HepG2 (cell line): Measurements from ENCODE around the gene VAPB. TPM values are rescaled to one million over a fixed set of nuclear protein-coding genes. Genes with fewer than 3 reads are reported as not detected.

Experiments used
- ATF2 ChIP-seq: sonication (generic); formaldehyde crosslinking; IDR thresholded peaks from 2 replicates; pipeline ENCODE4 v1.4.0; 2020; ENCODE audit warnings: missing genetic modification reagents
- ATF7-NPFF ChIP-seq: sonication (generic); formaldehyde crosslinking; IDR thresholded peaks from 2 replicates; pipeline ENCODE4 v1.8.1; 2023; ENCODE audit warnings: mild to moderate bottlenecking, low read depth, missing genetic modification reagents, moderate library complexity
- ELF3 ChIP-seq: IDR thresholded peaks from 2 replicates; pipeline ENCODE4 v1.6.1; 2016; ENCODE audit warnings: missing genetic modification reagents, missing compliant biosample characterization
- ETV6 ChIP-seq: sonication (generic); formaldehyde crosslinking; conservative IDR thresholded peaks from 2 replicates; pipeline ENCODE4 v1.4.0; 2020; ENCODE audit warnings: missing genetic modification reagents
- FOXA3 ChIP-seq: IDR thresholded peaks from 2 replicates; pipeline ENCODE4 v1.6.1; 2016; ENCODE audit warnings: missing genetic modification reagents, missing compliant biosample characterization
- GABPB1 ChIP-seq: IDR thresholded peaks from 2 replicates; pipeline ENCODE4 v1.6.1; 2016; ENCODE audit warnings: mild to moderate bottlenecking, missing genetic modification reagents, moderate library complexity, missing compliant biosample characterization
- GATA4 ChIP-seq: sonication (generic); IDR thresholded peaks from 2 replicates; pipeline ENCODE4 v1.6.1; 2016; ENCODE audit warnings: antibody characterized with exemption, low read depth, borderline replicate concordance
- GATAD2A ChIP-seq: IDR thresholded peaks from 2 replicates; pipeline ENCODE4 v1.6.1; 2016
- HOMEZ ChIP-seq: IDR thresholded peaks from 2 replicates; pipeline ENCODE4 v1.6.1; 2016; ENCODE audit warnings: low read depth
- MEIS2 ChIP-seq: sonication (generic); formaldehyde crosslinking; IDR thresholded peaks from 2 replicates; pipeline ENCODE4 v1.9.0; 2021; ENCODE audit warnings: mild to moderate bottlenecking, missing genetic modification reagents
- MIER2 ChIP-seq: IDR thresholded peaks from 2 replicates; pipeline ENCODE4 v1.6.1; 2016; ENCODE audit warnings: missing biosample characterization, missing genetic modification reagents
- MZF1 ChIP-seq: sonication (generic); formaldehyde crosslinking; IDR thresholded peaks from 2 replicates; pipeline ENCODE4 v1.8.1; 2023; ENCODE audit warnings: mild to moderate bottlenecking, missing genetic modification reagents, borderline replicate concordance
- NFKB2 ChIP-seq: sonication (generic); formaldehyde crosslinking; IDR thresholded peaks from 2 replicates; pipeline ENCODE4 v1.4.0; 2020; ENCODE audit warnings: missing genetic modification reagents, borderline replicate concordance
- NPAS2 ChIP-seq: sonication (generic); formaldehyde crosslinking; IDR thresholded peaks from 2 replicates; pipeline ENCODE4 v1.8.0; 2022; ENCODE audit warnings: mild to moderate bottlenecking, missing genetic modification reagents, borderline replicate concordance
- SIX1 ChIP-seq: sonication (generic); formaldehyde crosslinking; IDR thresholded peaks from 2 replicates; pipeline ENCODE4 v1.4.0; 2020; ENCODE audit warnings: missing genetic modification reagents, borderline replicate concordance
- SUZ12 ChIP-seq: fragments of 150-350 bp; IDR thresholded peaks from 2 replicates; pipeline ENCODE4 v1.6.1; 2014; ENCODE audit warnings: low read depth, low read length
- TBL1XR1 ChIP-seq: fragments of 150-350 bp; IDR thresholded peaks from 2 replicates; pipeline ENCODE4 v1.6.1; 2014; ENCODE audit warnings: borderline replicate concordance, low read length; ENCODE audit not compliant: partially characterized antibody
- ZBTB14 ChIP-seq: sonication (generic); formaldehyde crosslinking; IDR thresholded peaks from 2 replicates; pipeline ENCODE4 v1.4.0; 2020; ENCODE audit warnings: missing genetic modification reagents
- ZBTB49 ChIP-seq: sonication (generic); formaldehyde crosslinking; IDR thresholded peaks from 2 replicates; pipeline ENCODE4 v1.4.0; 2020; ENCODE audit warnings: missing genetic modification reagents, borderline replicate concordance
- ZNF253 ChIP-seq: sonication (generic); formaldehyde crosslinking; IDR thresholded peaks from 2 replicates; pipeline ENCODE4 v1.8.0; 2022; ENCODE audit warnings: mild to moderate bottlenecking, missing genetic modification reagents, borderline replicate concordance
- ZNF441 ChIP-seq: sonication (generic); formaldehyde crosslinking; IDR thresholded peaks from 2 replicates; pipeline ENCODE4 v1.7.0; 2021; ENCODE audit warnings: missing genetic modification reagents, borderline replicate concordance
- ZNF451 ChIP-seq: sonication (generic); formaldehyde crosslinking; IDR thresholded peaks from 2 replicates; pipeline ENCODE4 v1.5.0; 2020; ENCODE audit warnings: mild to moderate bottlenecking, missing genetic modification reagents
- ZNF547 ChIP-seq: sonication (generic); formaldehyde crosslinking; IDR thresholded peaks from 2 replicates; pipeline ENCODE4 v1.5.1; 2020; ENCODE audit warnings: mild to moderate bottlenecking, missing genetic modification reagents
- ZNF709 ChIP-seq: sonication (generic); formaldehyde crosslinking; IDR thresholded peaks from 2 replicates; pipeline ENCODE4 v1.5.0; 2020; ENCODE audit warnings: mild to moderate bottlenecking, missing genetic modification reagents
- ZNF766 ChIP-seq: sonication (generic); formaldehyde crosslinking; IDR thresholded peaks from 2 replicates; pipeline ENCODE4 v1.5.0; 2020; ENCODE audit warnings: missing genetic modification reagents, borderline replicate concordance
- ZSCAN30 ChIP-seq: sonication (generic); formaldehyde crosslinking; IDR thresholded peaks from 2 replicates; pipeline ENCODE4 v1.5.0; 2020; ENCODE audit warnings: mild to moderate bottlenecking, missing genetic modification reagents
- polyA plus RNA-seq, 8 experiments: library from polyadenylated mRNA; depleted of rRNA in 3 of 8; stranded (reverse) in 7 of 8; unstranded in 1 of 8; fragments of >200 nt; fragmentation: Illumina TruSeq in 4 of 8; extraction: Trizol in 4 of 8; gene quantifications; 2 replicates each; pipeline versions ENCODE4 v1.2.1 to v1.2.3, GENCODE V29; 2011 to 2016; ENCODE audit warnings: low read depth in 4 of 8, missing spikeins in 1 of 8, mixed read lengths in 1 of 8; ENCODE audit not compliant: insufficient read depth in 1 of 8
- total RNA-seq, 5 experiments: library from RNA; depleted of rRNA; stranded (reverse); fragments of >200 nt; fragmentation: Illumina TruSeq; extraction: Trizol; gene quantifications; 2 replicates each; pipeline ENCODE4 v1.2.3, GENCODE V29; 2016; ENCODE audit warnings: low read depth in 1 of 5

VAPB gene
- total and polyA plus RNA-seq, 2 of the 13 experiments (the other 11 are each of a cell fraction or from before 2014, with no cell fraction given): 18.6 to 48.5 TPM

GRCh38 chr20:58436868-58437645, 48.0 kb downstream of the VAPB start (continued):
- TF ChIP-seq TBL1XR1 (no peak), ELF3 (CRISPR knock-in tag) (peak; percentile 53; the same call in 1 of the 2 replicates), SIX1 (peak; percentile 79; the same call in 1 of the 2 replicates), MIER2 (CRISPR knock-in tag) (no peak), MEIS2 (no peak), FOXA3 (CRISPR knock-in tag) (no peak), ZNF441 (no peak), ZNF766 (CRISPR knock-in tag) (no peak), ZNF547 (CRISPR knock-in tag) (no peak), NFKB2 (CRISPR knock-in tag) (no peak), ZSCAN30 (CRISPR knock-in tag) (no peak), ZNF253 (CRISPR knock-in tag) (no peak), ZNF451 (CRISPR knock-in tag) (no peak), GABPB1 (CRISPR knock-in tag) (no peak), ATF7-NPFF (no peak), SUZ12 (no peak), GATAD2A (CRISPR knock-in tag) (no peak), HOMEZ (peak; percentile 77; the same call in 1 of the 2 replicates), GATA4 (no peak), ZNF709 (no peak), ATF2 (no peak), ZBTB49 (CRISPR knock-in tag) (no peak), ZBTB14 (CRISPR knock-in tag) (no peak), NPAS2 (CRISPR knock-in tag) (no peak), MZF1 (CRISPR knock-in tag) (no peak), ETV6 (CRISPR knock-in tag) (no peak)
